GM06990 (cell line): ENCODE measurements around the gene RALGPS2.

Experiments
- DNase-seq: peaks from one replicate; pipeline ENCODE4 v3.0.0-alpha.2; 2011; ENCODE audit not compliant: insufficient read length; ENCODE audit errors: extremely low read depth
- H3K27me3 ChIP-seq: replicated peaks from 2 replicates; pipeline ENCODE4 v1.6.0; 2011; ENCODE audit warnings: low read length; ENCODE audit not compliant: control insufficient read depth, insufficient read depth
- H3K36me3 ChIP-seq: 2 replicates; pipeline ENCODE4 v1.5.1; 2011; ENCODE audit warnings: low read length; ENCODE audit not compliant: control insufficient read depth, insufficient read depth
- H3K4me3 ChIP-seq: replicated peaks from 2 replicates; pipeline ENCODE4 v1.5.1; 2011; ENCODE audit warnings: low read depth, mild to moderate bottlenecking, control low read depth, low read length
- TF ChIP-seq, protein P1 (sequence below): IDR thresholded peaks from 2 replicates; pipeline ENCODE4 v1.5.1; 2011; ENCODE audit warnings: low read length, control low read depth, mild to moderate bottlenecking, inconsistent platforms; ENCODE audit not compliant: insufficient read depth, poor library complexity, severe bottlenecking

Gene RALGPS2

DNA sequence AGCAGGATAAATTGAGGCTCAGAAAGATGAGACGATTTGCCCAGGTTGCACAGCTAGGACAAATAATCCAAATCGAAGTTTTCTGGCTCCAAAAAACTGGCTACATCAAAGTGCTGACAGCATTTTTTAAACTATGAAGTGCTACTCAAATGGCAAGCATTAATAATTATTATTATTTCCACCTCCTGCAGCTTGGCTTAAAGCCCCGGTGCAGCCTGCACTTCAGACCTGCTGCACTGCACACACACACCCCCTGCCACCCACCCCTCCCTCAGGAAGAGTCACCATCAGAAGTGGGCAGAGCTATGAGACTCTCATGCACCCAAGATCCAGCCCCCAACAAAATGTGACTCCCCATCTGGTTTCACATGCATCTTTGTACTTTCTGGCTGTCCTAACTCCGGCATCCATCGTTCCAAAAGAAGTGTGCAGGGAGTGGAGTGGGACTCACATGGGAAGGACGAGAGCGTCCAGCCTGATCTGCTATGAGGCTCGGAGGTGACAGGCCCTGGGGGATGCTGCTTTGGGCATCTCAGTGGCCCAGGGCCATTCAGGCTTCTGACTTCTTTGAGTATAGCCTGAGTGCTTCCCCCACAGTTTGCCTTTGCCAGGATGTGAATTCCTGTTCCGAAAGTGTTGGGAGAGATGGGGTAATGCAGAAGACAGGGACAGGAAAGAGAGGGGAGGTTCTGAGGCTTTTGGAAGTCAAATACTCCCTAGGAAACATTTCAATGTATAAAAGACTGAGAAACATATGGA is 235.6 kb downstream of the RALGPS2 start:
- TF ChIP-seq, protein P1, sequence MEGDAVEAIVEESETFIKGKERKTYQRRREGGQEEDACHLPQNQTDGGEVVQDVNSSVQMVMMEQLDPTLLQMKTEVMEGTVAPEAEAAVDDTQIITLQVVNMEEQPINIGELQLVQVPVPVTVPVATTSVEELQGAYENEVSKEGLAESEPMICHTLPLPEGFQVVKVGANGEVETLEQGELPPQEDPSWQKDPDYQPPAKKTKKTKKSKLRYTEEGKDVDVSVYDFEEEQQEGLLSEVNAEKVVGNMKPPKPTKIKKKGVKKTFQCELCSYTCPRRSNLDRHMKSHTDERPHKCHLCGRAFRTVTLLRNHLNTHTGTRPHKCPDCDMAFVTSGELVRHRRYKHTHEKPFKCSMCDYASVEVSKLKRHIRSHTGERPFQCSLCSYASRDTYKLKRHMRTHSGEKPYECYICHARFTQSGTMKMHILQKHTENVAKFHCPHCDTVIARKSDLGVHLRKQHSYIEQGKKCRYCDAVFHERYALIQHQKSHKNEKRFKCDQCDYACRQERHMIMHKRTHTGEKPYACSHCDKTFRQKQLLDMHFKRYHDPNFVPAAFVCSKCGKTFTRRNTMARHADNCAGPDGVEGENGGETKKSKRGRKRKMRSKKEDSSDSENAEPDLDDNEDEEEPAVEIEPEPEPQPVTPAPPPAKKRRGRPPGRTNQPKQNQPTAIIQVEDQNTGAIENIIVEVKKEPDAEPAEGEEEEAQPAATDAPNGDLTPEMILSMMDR: no peak
- no peaks in the 10 kb centered on the region; the same call in 1 of the 2 replicates for H3K27me3 ChIP-seq
- no peak overlapping the region for H3K4me3 ChIP-seq
- no peaks in the 10 kb centered on the region for H3K36me3 ChIP-seq
- no peak for DNase-seq

DNA sequence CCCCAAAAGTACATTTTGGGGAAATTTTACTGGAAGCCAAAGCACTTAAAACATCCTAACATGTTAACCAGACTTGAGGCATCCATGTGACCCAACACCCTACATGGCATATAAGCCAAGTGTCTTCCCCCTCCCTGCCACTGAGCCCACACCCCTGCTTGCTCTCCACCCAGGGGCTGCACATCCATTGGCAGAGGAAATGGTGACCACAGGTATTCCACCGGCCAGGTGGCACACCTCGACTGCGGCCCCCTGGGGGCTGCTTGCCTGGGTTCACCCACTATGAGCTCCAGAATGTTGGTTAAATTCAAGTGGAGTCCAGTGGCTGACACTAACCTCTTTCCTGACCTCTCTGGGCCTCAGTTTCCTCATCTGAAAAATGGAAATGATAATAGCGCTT is 236.3 kb downstream of the RALGPS2 start:
- Histone ChIP-seq H3K4me3 (no peak overlapping the region), H3K36me3 (no peaks in the 10 kb centered on the region), H3K27me3 (no peaks in the 10 kb centered on the region; the same call in 1 of the 2 replicates)
- no peak for DNase-seq
- TF ChIP-seq, protein P1: no peak

DNA sequence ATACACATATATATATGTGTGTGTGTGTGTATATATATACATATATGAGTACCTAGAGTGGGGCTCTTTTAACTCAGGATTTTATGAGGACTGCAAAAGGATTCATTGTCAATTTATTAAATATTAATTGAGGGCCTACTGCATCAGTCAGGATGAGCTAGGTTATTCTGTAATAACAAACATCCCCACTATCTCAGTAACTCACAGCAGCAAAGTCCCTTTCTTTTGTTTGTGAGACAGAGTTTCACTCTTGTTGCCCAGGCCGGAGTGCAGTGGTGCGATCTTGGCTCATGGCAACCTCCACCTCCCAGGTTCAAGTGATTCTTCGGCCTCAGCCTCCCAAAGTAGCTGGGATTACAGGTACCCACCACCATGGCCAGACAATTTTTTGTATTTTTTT is 236.8 kb downstream of the RALGPS2 start:
- Histone ChIP-seq H3K4me3 (no peak overlapping the region), H3K36me3 (no peaks in the 10 kb centered on the region), H3K27me3 (no peaks in the 10 kb centered on the region; the same call in 1 of the 2 replicates)
- TF ChIP-seq, protein P1: no peak
- DNase-seq: no peak

DNA sequence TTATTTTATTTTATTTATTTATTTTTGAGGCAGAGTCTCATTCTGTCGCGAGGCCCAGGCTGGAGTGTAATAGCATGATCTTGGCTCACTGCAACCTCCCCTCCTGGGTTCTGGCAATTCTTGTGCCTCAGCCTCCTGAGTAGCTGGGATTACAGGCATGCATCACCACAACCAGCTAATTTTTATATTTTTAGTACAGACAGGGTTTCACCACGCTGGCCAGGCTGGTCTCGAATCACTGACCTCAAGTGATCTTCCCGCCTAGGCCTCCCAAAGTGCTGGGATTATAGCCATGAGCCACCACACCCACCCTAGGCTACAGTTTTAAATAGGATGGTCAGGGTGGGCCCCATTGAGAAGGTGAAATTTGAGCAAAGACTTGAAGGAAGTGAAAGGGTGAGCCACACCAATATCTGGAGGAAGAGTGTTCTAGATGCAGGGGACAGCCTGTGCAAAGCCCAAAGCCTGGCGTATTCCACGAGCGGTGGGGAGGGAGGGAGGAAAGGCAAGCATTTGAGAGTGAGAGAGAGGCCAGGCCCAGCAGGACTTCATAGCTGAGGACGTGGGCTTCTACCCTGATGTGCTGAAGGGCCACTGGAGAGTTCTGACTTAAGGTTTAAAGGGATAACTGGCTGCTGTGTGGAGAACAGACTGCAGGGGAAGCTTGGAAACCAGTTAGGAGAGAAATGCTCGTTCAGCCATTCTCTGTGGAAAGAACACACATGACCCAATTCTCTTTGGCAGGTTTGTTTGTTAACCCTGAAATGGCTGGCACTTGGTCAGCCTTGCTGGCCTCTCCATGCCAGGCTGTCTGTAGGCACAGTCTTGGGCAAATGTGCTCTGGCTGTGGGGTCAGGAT is 238.0 kb downstream of the RALGPS2 start:
- no peak overlapping the region for H3K4me3 ChIP-seq
- TF ChIP-seq, protein P1: no peak
- H3K36me3 ChIP-seq: no peaks in the 10 kb centered on the region
- no peaks in the 10 kb centered on the region for H3K27me3 ChIP-seq
- no peak for DNase-seq

DNA sequence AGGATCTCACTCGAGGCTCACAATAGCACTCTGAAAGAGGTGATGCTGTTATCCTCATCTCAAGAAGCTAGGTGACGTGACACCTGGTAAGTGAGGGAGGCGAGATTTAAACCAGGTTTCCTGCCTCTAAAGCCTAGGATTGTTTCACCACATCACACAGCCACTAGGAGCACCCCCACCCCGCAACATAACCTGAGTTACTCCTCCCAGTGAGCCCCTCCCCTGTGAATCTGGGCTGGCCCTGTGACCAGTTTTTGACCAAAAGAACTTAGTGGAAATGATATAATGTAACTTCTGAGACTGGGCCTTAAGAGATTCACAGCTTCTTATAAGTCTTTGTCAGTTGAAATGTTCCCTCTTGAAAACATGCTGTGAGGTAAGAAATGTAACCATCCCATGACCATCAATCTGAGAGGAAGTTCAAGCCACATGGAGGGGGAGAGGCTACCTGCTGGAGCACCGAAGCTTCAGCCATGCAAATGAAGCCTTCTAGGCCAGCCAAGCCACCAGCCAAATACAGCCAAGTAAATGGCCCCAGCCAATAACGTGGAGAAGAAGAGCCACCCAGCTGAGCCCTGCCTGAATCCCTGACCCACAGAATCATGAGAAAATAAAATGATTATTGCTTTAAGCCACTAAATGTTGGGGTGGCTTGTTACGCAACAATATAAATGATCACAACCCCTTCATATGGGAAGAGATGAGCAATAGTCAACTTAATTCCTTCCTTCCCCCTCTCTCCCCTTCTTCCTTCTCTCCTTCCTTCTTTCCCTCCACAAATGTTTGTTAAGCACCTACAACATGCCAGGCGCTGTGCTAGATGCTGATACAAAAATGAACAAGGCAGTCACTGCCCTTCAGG is 239.7 kb downstream of the RALGPS2 start:
- Histone ChIP-seq H3K36me3 (no peaks in the 10 kb centered on the region), H3K27me3 (no peaks in the 10 kb centered on the region), H3K4me3 (no peak overlapping the region)
- no peak for DNase-seq
- TF ChIP-seq, protein P1: no peak
